HUES48 (cell line): ENCODE results near the gene MX1.

Source experiments
- H3K27ac ChIP-seq: one replicate; pipeline ENCODE4 v1.7.0; 2013; ENCODE audit warnings: low read depth, low read length, inconsistent platforms
- H3K27me3 ChIP-seq: 2 replicates; pipeline ENCODE4 v1.6.1; 2013; ENCODE audit warnings: mild to moderate bottlenecking, low read length; ENCODE audit not compliant: control insufficient read depth, insufficient read depth
- H3K36me3 ChIP-seq: 2 replicates; pipeline ENCODE4 v1.6.1; 2013; ENCODE audit warnings: low read length; ENCODE audit not compliant: control insufficient read depth, insufficient read depth
- H3K4me1 ChIP-seq: 2 replicates; pipeline ENCODE4 v1.6.1; 2013; ENCODE audit warnings: mild to moderate bottlenecking, low read length; ENCODE audit not compliant: control insufficient read depth, insufficient read depth
- H3K4me3 ChIP-seq: 2 replicates; pipeline ENCODE4 v1.5.1; 2013; ENCODE audit warnings: mild to moderate bottlenecking, low read depth, low read length
- H3K9ac ChIP-seq: 2 replicates; pipeline ENCODE4 v1.6.1; 2013; ENCODE audit warnings: mild to moderate bottlenecking, low read depth, low read length, moderate library complexity
- H3K9me3 ChIP-seq: 2 replicates; pipeline ENCODE4 v1.6.1; 2013; ENCODE audit warnings: low read length; ENCODE audit not compliant: control insufficient read depth, insufficient read depth

The MX1 gene

DNA sequence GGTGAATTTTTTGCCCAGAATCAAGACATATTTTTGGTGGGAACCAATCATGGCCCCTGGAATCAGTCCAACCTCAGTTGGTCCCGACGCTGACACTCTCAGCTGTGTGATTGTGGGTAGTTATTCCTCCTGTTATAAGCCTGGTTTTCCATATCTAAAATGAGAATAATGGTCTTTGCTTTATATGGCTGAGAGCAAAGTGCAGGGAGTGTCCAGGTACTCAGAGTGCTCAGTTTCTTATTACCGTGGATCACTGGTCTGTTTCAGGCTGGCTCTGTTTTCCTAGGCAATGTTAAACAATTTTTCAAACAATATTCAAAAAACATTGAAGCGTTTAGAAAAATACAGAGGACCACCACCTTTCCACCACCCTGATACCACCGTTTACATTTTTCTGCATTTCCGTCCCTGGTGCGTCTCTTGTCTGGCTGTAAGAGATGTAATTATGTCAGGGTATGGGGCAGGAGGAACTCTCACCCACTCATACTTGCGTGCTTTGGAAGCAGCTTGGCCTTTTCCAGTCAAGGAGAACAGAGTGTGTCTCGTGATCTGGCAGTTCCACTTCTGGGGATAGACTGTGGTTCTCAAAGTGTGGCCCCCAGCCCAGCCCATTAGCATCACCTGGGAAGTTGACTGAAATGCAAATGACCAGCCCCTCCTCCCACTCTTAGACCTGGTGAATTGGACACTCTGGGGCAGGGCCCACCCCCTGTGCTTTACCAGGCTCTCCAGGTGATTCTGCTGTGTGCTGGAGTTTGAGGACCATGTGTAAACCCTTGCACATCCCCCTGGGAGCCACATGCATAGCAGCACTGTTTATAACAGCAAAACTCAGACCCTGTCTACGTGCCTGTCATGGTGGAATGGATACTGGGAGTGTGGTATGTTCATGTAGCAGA, 6.8 kb downstream of the MX1 start:
- Histone ChIP-seq H3K27ac (no peak overlapping the region), H3K36me3 (no peaks in the 10 kb centered on the region), H3K9ac (no peak overlapping the region), H3K4me3 (no peak overlapping the region), H3K9me3 (no peaks in the 10 kb centered on the region), H3K4me1 (peaks cover 7% of the 10 kb centered on the region), H3K27me3 (peaks cover 11% of the 10 kb centered on the region; the same call in 1 of the 2 replicates)

DNA sequence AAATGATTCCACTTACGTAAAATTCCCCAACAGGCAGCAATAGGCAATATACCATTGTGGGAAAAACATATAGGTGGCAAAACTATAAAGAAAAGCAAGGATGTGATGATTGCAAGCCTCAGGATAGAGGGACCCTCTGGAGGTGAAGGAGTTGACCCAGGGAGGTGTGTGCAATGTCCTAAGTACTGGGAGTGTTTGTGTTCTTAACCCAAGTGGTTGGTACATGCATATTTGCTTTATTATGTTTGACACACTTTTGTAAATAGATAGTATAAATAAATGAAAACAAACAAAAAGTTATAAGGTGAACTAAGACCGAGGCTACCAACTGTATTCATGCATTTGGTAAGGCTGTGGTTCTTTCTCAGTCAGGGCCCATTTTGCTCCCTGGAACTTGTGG, 7.5 kb downstream of the MX1 start:
- no peak overlapping the region for H3K27ac ChIP-seq
- H3K36me3 ChIP-seq: no peaks in the 10 kb centered on the region
- H3K4me1 ChIP-seq: peaks cover 7% of the 10 kb centered on the region
- no peak overlapping the region for H3K9ac ChIP-seq
- H3K4me3 ChIP-seq: no peak overlapping the region
- H3K9me3 ChIP-seq: no peaks in the 10 kb centered on the region
- 0 out of 2 replicates have a peak, but pooled peaks cover 4% of the 10 kb centered on the region for H3K27me3 ChIP-seq

DNA sequence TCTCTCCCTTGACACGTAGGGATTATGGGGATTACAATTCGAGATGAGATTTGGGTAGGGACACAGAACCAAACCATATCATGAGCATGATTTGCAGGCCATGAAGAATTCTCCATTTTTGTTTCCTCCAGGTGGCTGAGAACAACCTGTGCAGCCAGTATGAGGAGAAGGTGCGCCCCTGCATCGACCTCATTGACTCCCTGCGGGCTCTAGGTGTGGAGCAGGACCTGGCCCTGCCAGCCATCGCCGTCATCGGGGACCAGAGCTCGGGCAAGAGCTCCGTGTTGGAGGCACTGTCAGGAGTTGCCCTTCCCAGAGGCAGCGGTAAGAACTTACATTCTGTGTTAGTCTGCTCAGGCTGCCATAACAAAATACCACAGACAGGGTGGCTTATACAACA, 9.7 kb downstream of the MX1 start:
- peaks cover 7% of the 10 kb centered on the region for H3K4me1 ChIP-seq
- no peaks in the 10 kb centered on the region for H3K27me3 ChIP-seq
- no peaks in the 10 kb centered on the region for H3K36me3 ChIP-seq
- no peak overlapping the region for H3K27ac ChIP-seq
- H3K4me3 ChIP-seq: no peak overlapping the region
- H3K9me3 ChIP-seq: no peaks in the 10 kb centered on the region
- no peak overlapping the region for H3K9ac ChIP-seq

DNA sequence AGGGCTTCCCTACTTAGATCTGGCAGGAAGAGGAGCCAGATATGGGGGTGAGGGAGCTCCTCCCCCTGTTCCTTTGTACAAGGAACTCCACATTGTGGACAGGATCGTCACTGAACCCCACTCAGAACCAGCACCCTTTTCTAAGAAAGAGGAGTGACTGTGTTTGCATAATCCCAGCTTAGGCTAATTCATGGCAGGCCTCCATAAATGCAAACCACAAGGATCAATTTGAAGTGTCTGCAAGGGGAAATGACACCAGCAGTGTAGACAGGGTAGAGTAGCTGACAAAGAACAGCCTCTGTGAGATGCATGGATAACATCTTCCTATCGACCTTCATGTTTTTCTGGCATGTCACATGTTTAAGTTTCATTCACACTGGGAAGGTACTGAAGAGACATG, 11.7 kb downstream of the MX1 start:
- no peaks in the 10 kb centered on the region for H3K9me3 ChIP-seq
- peaks cover 6% of the 10 kb centered on the region for H3K4me1 ChIP-seq
- no peak overlapping the region for H3K4me3 ChIP-seq
- H3K27me3 ChIP-seq: no peaks in the 10 kb centered on the region
- no peaks in the 10 kb centered on the region for H3K36me3 ChIP-seq
- H3K27ac ChIP-seq: no peak overlapping the region
- no peak overlapping the region for H3K9ac ChIP-seq

DNA sequence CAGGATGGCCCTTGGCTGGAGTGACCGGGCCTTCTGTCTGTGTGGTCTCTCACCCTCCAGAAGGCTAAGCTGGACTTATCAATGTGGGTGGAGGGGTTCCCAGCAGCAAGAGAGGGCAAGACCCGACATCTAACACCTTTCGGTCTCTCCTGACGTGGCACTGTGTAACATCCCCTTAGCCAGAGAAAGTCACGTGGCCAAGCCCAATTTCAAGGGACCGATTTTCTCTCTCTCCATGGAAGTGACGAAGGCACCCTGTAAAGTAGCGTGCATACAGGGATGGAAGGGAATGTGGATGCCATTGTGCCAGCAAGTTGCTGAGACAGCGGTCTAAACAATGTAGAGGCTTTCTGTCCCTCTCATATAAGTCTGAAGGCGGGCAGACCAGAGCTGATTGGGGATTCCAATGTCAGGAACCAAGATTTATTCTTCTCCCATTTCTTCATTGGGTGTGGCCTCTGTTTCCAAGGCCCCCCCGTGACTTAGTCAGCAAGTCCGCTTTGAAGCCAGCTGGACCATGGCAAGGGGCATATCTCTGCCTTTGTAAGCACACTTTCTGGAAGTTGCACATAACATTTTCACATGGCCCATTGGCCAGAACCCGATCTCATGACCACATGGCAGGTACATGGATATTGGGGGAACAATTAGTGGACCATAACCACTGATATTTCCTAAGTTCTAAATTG, 12.5 kb downstream of the MX1 start:
- no peak overlapping the region for H3K27ac ChIP-seq
- H3K4me1 ChIP-seq: no peaks in the 10 kb centered on the region
- no peak overlapping the region for H3K9ac ChIP-seq
- no peaks in the 10 kb centered on the region for H3K36me3 ChIP-seq
- H3K9me3 ChIP-seq: no peaks in the 10 kb centered on the region
- no peak overlapping the region for H3K4me3 ChIP-seq
- H3K27me3 ChIP-seq: no peaks in the 10 kb centered on the region

DNA sequence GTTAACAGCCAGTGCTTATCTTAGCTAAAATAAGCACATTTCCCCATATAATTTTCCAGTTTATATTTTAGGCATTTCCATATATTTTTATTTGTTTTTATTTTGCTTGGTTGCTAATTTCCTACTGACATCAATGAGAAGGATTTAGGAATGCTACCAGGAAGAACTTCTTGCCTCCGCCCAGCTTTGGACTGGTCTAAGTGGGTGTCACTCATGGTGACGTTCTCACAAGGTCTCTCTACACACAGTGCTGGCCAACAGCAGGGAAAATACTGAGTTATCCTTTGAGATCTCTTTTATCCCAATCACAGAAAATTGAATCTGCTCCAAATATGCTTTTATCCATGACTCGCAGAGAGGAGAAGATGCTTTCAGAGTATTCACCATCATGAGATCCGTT, 13.2 kb downstream of the MX1 start:
- H3K27me3 ChIP-seq: no peaks in the 10 kb centered on the region
- H3K27ac ChIP-seq: no peak overlapping the region
- H3K9me3 ChIP-seq: no peaks in the 10 kb centered on the region
- H3K9ac ChIP-seq: no peak overlapping the region
- H3K36me3 ChIP-seq: no peaks in the 10 kb centered on the region
- no peaks in the 10 kb centered on the region for H3K4me1 ChIP-seq
- H3K4me3 ChIP-seq: no peak overlapping the region

DNA sequence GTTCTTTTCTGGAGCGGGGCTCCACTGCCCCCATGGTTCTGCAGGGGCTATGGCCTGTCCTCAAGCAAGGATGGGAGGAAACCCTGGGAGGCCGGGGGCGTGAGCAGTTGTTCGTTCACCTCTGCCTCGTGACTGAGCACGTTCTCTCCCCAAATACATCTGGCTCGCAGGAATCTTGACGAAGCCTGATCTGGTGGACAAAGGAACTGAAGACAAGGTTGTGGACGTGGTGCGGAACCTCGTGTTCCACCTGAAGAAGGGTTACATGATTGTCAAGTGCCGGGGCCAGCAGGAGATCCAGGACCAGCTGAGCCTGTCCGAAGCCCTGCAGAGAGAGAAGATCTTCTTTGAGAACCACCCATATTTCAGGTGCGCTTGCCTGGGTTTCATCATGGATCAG, 15.5 kb downstream of the MX1 start:
- H3K36me3 ChIP-seq: no peaks in the 10 kb centered on the region
- H3K9me3 ChIP-seq: no peaks in the 10 kb centered on the region
- no peak overlapping the region for H3K9ac ChIP-seq
- no peak overlapping the region for H3K4me3 ChIP-seq
- H3K27me3 ChIP-seq: no peaks in the 10 kb centered on the region
- no peak overlapping the region for H3K27ac ChIP-seq
- H3K4me1 ChIP-seq: no peaks in the 10 kb centered on the region

DNA sequence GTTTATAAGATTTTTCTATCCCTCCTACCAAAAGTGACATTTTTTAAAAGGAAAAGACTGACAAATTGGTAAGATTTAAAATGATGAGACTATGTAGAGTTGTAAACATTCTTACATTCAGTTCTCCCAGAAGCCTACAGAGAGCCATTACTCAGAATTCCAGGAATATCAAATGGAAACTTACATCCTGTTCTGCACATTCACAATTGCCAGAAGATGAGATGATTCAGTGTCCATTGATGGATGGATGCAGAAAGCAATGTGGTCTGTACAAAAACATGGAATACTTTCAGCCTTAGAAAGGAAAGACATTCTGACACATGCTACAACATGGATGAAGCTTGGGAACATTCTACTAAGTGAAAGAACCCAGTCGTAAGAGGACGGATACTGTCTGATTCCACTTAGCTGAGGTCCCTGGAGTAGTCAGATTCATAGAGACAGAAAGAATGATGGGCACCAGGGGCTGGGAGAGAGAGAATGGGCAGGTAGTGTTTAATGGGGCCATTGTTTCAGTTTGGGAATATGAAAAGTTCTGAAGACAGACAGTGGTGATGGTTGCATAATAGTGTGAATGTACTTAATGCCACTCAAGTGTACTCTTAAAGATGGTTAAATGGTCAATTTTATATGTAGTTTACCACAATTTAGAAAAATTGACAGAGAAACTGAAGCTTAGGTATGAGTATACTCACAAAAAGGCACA, 16.6 kb downstream of the MX1 start:
- H3K9me3 ChIP-seq: no peaks in the 10 kb centered on the region
- H3K4me3 ChIP-seq: no peak overlapping the region
- no peaks in the 10 kb centered on the region for H3K4me1 ChIP-seq
- no peaks in the 10 kb centered on the region for H3K27me3 ChIP-seq
- H3K9ac ChIP-seq: no peak overlapping the region
- no peak overlapping the region for H3K27ac ChIP-seq
- H3K36me3 ChIP-seq: no peaks in the 10 kb centered on the region

DNA sequence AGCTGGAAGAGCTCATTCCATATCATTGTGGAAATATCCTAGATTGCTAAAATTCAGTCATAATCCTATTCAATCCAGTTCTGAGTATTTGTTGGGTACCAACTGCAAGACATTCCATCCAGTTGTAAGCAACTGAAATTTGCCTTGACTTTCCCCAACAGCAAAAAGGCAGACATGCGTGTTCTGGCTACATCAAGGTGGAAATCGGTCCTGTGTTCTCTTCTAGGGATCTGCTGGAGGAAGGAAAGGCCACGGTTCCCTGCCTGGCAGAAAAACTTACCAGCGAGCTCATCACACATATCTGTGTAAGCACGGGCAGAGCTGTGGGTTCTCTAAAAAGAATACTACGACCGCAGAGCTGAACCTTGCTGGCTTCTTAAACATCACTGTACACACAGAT, 17.5 kb downstream of the MX1 start:
- H3K36me3 ChIP-seq: no peaks in the 10 kb centered on the region
- H3K27me3 ChIP-seq: no peaks in the 10 kb centered on the region
- no peaks in the 10 kb centered on the region for H3K9me3 ChIP-seq
- no peak overlapping the region for H3K9ac ChIP-seq
- no peaks in the 10 kb centered on the region for H3K4me1 ChIP-seq
- no peak overlapping the region for H3K4me3 ChIP-seq
- H3K27ac ChIP-seq: no peak overlapping the region

DNA sequence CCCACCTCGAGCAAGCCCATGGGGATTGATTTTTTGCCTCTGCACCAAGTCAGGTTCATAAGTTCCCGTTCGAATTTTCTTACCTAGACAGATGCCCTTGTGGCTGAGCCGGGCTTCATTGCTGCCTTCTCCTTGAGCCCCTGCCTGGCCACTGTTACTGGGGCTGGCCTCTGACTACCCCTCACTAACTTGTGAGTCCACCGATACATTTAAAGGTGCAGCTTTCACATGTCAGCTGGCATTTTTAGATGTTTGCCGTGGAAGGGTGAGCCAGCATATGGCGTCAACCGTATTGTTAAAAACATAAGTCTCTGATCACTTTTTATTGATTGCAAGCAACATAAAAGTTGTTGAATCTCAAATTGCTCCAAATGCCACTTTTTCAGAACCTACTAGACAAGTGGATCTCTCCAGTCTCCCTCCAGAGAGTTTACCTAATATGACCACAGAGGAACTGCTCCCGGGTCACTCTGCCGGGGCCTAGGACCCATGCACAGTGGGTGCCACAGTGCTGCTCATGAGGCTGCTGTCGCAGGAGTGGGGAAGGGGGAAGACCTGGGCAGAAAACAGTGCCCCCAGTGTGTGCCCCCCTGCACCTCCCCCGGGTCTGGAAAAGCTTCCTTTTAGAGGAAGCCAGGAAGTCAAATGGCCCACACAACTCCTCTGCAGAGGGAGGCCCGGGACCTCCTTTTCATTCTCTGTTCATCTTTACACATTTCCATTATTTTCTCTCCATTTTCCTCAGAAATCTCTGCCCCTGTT, 18.8 kb downstream of the MX1 start:
- Histone ChIP-seq H3K27ac (no peak overlapping the region), H3K36me3 (no peaks in the 10 kb centered on the region), H3K9ac (no peak overlapping the region), H3K4me1 (no peaks in the 10 kb centered on the region), H3K9me3 (no peaks in the 10 kb centered on the region), H3K27me3 (no peaks in the 10 kb centered on the region), H3K4me3 (no peak overlapping the region)
